H54 (cell line): ENCODE measurements around the gene ZNF883.

Experiments
- DNase-seq: peaks from one replicate; pipeline ENCODE4 v3.0.0; 2011; ENCODE audit warnings: low spot score, mixed read lengths; ENCODE audit not compliant: insufficient read length
- FAIRE-seq: peaks from 3 replicates; lab custom pipeline; 2011; peaks lifted over from hg19 to GRCh38; lab: Jason Lieb, UNC
- POLR2A ChIP-seq: IDR thresholded peaks from 2 replicates; pipeline ENCODE4 v1.6.1; 2011; ENCODE audit warnings: low read depth, mild to moderate bottlenecking, low read length

ZNF883 gene

DNA sequence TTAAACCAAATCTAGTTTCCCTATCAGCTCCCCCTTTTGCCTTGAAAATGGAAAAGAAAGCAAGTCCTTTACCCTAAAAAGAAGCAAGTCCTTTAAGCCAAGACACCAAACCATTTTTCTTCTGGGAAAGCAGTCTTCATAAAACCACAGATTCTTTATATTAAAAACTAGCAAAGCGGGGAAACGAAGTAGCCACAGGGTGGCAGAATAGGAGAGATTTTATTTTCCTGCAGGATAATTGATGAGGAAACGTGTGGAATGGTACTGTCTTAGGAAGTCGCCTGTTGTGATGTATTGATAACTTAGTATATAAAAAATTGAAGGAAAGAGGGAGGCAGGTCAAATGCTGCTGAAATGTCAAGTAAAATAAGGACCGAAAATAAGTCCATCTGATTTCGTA lies 41.1 kb downstream of the ZNF883 start:
- no peak for FAIRE-seq
- no peak for DNase-seq
- no peak for TF ChIP-seq POLR2A

DNA sequence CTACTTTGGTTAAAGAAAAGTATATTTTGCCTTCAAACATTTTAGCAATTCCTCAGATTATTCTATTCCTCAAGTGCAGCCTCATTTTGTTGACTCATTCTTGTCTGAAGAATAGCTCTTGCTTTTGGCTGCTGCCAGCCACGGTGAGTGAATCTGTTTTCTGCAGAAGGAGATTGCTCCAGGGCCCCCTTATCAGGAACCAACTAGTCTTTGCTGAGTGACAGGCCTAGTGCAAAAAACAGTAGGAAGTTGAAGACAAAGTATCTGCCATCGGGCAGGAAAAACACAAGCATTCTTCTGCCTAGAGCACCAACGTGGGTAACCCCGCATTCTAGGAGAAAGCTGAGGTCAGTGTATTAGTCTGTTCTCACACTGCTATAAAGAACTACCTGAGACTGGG lies 42.3 kb downstream of the ZNF883 start:
- no peak for TF ChIP-seq POLR2A

DNA sequence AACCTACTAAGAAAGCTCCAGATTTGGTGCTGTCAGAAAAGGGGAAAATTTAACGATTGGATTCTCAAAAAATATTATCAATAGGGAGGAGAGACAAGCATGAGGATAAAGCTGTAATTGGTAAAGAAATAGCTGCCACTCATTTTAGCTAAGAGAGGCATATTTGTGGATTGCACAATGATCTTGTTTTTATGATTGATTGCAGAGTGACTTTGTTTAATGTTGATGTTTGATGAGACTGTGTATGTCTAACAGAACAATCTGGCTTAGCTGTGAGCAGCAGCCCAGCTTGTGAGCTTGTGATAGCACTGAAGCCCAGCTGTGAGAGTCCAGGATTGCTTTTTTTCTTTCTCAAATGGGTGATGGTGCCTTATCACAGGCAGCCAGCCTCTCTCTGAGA lies 56.4 kb downstream of the ZNF883 start:
- TF ChIP-seq POLR2A: no peak
- DNase-seq (no peak), FAIRE-seq (no peak)

More for the DNA sequence above, 42.3 kb downstream of the ZNF883 start:
- FAIRE-seq (no peak), DNase-seq (no peak)

DNA sequence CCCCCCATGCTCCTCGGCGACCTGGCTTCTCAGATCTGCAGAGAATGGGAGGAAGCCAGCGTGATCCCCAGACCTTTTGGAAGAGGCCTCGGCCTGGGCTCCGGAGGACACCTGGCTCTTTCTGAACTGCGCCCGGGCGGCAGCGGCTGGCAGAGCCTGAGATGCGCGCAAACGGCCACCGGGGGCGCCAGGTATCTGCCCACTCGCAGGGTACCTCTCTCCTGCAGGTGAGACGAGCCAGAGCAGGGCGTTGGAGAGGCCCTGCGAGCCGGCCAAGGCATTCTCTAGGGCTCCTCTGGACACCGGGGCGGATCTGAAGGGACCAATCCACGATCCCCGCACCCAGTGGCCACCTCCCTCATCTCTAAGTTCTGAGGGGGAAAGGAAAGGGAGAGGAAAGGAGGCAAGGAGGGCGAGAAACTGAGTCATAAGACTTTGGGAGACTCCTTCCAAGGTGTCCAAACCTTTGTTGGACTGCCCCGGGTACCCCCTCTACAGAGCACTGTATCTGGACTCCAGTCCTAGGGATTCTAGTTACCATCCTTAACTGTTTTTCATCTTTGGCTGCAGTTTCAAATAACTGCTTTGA lies 66.3 kb downstream of the ZNF883 start:
- no peak for DNase-seq
- TF ChIP-seq POLR2A: no peak
- no peak for FAIRE-seq

DNA sequence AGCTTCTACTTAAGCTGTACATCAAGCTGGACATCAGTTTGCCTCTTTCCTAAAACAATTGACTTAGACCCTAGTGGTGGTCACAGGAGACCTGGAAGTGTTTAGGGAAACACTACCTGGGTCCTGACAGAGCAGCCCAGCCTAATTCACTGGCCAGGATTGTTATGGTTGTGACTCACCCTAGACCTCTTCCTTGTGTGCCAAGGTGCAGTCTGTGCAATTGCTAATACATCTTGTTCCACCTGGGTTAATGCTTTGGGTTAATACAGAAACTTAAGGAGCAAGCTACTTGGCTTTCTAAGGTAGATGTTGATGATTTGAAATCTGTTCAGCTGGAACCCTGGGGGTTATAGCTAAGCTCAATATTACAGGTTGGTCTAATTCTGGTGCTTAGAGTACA lies 72.6 kb downstream of the ZNF883 start:
- DNase-seq (no peak), FAIRE-seq (no peak)
- no peak for TF ChIP-seq POLR2A

DNA sequence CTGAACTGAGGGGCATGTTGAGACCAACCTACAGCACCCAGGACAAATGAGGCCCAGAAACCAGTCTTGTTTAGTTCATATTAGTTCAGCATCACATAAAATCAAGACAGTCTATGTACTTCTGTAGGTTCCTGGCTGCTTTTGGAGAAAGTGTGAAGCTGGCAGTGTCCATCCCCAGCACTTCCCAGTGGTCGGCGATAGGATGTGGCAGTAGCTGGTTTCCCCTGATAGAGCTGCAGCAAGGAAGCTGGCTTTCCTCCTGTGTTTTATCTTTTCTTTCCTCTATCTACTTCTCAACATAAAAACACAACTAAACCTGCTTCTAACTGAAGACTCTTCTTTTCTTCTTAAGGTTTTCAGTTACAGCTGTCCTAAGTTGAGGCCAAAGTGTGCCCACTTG lies 78.3 kb downstream of the ZNF883 start:
- FAIRE-seq: no peak
- TF ChIP-seq POLR2A: no peak
- no peak for DNase-seq

DNA sequence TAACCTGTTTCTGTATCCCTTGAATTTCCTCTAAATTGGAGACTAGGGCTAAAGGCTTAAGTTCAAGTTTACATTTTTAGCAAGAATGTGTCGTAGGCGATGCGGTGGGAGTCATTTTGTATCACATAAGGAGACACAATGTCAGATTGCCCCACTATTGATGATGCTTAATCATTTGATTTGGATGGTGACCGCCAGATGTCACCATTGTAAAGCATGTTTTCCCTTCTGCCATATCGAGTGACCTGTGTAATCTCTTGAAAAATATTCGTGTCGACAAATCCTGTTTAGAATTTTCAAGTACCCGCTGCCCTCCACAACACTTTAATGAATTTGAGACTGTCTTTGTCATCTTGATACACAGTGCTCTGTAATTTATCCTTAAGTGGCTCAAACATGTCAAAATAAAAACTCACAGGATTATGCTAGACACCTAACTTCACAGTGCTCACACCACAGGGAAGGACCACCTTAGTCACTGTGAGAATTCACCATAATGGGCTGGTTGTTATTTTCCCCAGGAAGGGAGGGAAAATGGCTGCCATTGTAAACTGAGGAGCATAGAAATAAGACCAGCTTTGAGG lies 86.8 kb downstream of the ZNF883 start:
- DNase-seq (no peak), FAIRE-seq (peak; percentile 67)

DNA sequence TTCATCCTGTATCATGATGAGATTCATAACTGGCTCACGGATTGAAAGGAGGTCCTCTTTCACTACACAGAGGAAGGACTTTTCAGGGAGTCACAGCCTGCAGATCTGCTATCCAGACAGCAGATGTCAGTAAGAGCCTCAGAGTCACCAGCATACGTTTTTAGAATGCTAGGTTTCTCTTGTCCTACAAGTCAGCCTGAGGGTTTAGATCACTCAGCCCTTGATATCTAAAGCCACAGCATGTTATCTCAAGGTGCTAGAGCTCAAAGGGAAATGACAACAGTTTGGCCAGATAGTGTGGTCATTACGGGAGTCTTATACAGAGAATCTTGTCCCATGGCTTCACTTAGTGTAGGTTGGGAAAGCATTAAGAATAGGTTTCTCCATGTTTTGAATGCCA lies 90.4 kb downstream of the ZNF883 start:
- FAIRE-seq (peak; percentile 95), DNase-seq (no peak)
- TF ChIP-seq POLR2A: no peak

More for the DNA sequence above, 86.8 kb downstream of the ZNF883 start:
- no peak for TF ChIP-seq POLR2A

DNA sequence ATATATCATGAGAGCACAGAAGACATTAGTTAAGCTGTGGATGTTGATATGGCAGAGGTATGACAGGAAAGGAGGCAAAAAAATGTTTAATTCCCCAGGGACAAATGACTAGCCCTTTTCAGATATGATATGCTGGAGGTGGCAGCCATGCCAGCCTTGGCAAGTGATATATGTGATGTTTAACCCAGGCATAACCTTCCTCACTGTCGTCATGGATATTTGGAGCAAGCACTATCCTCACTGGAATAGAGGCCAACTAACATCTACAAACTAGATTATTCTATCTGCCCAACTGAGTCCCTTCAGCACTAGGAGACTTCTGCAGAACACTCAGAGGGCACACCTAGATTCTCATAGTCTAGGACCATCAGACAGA lies 94.0 kb downstream of the ZNF883 start:
- no peak for DNase-seq
- TF ChIP-seq POLR2A: no peak
- no peak for FAIRE-seq

DNA sequence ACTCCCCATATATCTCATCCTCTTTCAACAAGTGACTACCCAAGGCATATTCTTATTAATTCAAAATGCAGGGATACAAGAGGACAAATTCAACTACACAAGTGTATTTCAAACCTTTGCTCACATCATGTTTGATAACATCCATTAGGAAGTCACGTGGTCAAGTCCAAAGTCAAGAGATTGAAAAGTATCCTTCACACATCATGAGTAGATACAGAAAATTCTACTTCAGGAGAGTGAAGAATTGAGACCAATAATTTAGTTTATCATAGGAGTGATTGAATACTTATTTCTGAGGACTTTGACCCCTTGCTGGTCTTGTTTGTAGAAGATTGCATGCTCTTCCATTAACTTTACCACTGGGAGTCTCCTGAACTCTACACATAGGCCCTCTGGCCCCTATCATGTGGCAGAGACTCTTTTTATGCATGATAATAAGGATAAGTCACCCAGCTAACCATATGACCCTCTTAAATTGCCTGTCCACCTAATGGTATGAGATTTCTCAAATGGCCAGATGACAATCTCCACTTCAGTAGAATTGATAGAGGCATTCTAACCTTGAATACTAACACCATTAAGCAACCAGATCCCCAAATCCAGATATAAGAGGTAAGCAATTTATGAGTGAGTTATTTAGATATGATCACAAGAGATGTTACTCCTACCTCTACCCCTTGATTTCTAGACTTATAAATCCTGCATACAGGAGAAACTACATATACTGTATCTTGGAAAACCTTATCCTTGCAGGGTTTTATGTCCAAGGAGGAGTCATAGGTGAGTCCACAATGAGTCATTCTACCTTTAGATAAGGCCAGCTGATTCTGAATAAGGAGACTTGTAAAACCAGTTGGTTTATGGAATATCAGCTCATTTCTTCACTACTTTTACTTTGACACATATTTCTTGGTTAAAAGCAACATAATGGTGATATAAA lies 94.7 kb downstream of the ZNF883 start:
- FAIRE-seq: no peak
- DNase-seq: no peak
- TF ChIP-seq POLR2A: no peak

DNA sequence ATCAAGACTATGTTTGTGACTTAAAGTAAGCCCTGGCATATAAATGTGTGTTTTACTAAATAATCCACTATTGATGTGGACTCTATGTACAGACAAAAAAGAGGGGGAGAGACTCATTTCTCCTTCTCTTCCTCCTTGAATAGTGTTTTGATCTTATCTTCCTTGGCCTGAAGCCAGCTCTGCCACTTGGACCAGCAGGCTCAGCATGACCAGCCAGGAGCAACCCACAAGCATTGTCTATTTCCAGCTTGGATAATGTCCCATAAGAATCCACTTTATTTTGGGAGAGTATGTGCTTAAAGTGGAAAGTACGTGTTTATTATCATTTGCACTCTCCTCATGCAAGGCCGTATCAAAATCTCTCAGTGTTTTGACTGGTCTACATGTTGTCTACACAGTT lies 97.5 kb downstream of the ZNF883 start:
- DNase-seq: no peak
- no peak for TF ChIP-seq POLR2A
- FAIRE-seq: no peak

DNA sequence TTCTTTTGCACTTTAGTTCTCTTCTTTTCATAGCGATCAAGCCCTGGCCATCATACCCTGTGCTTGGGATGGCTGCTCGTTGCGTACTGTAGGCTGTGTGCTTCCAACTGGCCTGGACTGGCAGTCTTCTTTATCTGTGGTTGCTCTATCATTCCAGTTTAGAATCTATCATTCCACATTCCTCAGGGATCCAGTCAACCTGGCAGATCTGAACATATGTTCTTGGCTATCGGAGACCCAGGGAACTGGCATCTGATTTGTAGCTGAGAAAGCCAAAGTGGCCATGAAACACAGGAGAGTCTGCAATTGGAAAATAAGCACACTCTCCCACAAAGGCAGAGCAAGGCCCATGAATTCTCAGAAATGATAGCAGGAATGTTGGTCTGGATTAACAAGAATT lies 98.7 kb downstream of the ZNF883 start:
- no peak for TF ChIP-seq POLR2A
- FAIRE-seq (no peak), DNase-seq (no peak)

DNA sequence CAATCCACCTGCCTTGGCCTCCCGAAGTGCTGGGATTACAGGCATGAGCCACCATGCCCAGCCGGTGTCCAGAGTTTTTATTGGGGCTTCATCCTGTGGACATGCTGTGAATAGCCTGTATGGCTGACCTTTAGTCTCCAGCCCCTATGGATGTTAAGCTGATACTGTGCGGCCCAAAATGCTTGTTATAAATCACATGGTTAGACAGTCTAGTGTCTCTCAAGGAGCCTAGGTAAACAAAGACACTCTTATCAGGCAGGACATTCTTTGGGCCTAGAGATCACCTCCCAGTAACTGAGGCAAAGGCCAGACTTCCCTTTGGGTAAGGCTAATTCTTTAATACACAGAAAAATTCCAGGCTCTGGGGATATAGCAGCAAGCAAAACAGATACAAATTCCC lies 99.4 kb downstream of the ZNF883 start:
- TF ChIP-seq POLR2A: no peak
- no peak for DNase-seq
- no peak for FAIRE-seq

DNA sequence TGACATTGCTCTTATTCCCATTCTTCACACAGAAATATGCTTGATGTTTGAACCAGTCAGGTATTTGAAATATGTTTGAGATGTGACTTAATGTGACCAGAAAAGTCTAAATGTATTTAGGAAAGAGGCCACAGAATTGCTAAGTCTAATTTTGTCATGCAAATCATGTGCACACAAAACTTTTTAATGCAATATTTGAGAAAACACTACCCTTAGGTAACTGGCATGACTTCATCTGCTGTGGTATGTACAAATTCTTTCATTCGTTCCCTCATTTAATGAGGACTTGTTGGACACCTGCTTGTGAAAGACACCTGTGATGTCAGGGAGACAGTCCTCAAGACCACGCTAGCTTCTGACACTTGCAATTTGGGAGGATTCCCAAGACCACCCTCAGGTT lies 100.3 kb downstream of the ZNF883 start:
- no peak for TF ChIP-seq POLR2A
- DNase-seq (no peak), FAIRE-seq (no peak)
